Suprapubic skin (tissue), 4 donors: Measurements from ENCODE around the gene CMSS1. TPM values are rescaled to one million over a fixed set of nuclear protein-coding genes. Genes with fewer than 3 reads are reported as not detected.

Source experiments
- DNase-seq, 2 donors: peaks; one replicate each; pipeline ENCODE4 v3.0.0-alpha.2; 2019; ENCODE audit warnings: low spot score in 2 of 2
- H3K27ac ChIP-seq: fragments of 200-600 bp; sonication (generic); one replicate; pipeline ENCODE4 v1.5.1; 2019
- H3K27me3 ChIP-seq: fragments of 200-600 bp; sonication (generic); one replicate; pipeline ENCODE4 v1.5.1; 2019
- H3K36me3 ChIP-seq: fragments of 200-600 bp; sonication (generic); one replicate; pipeline ENCODE4 v1.5.1; 2019
- H3K4me1 ChIP-seq: fragments of 200-600 bp; sonication (generic); one replicate; pipeline ENCODE4 v1.5.1; 2019
- H3K4me3 ChIP-seq: fragments of 200-600 bp; sonication (generic); one replicate; pipeline ENCODE4 v1.5.1; 2019; ENCODE audit warnings: mild to moderate bottlenecking
- H3K9me3 ChIP-seq: fragments of 200-600 bp; sonication (generic); one replicate; pipeline ENCODE4 v1.5.1; 2019
- CTCF ChIP-seq, 2 donors: fragments of 200-600 bp in 1 of 2; fragments of 450-650 bp in 1 of 2; sonication (generic) in 1 of 2; IDR thresholded peaks; one replicate each; pipeline ENCODE4 v1.5.1; 2016 to 2019; ENCODE audit warnings: antibody characterized with exemption in 2 of 2, mild to moderate bottlenecking in 1 of 2, moderate library complexity in 1 of 2
- EP300 ChIP-seq: sonication (generic); formaldehyde crosslinking; IDR thresholded peaks from one replicate; pipeline ENCODE4 v1.6.1; 2017; ENCODE audit warnings: antibody characterized with exemption
- POLR2A ChIP-seq, 2 donors: fragments of 450-650 bp; IDR thresholded peaks; one replicate each; pipeline ENCODE4 v1.6.1; 2017; ENCODE audit warnings: antibody characterized with exemption in 2 of 2, mild to moderate bottlenecking in 2 of 2, moderate library complexity in 2 of 2
- POLR2AphosphoS5 ChIP-seq, 3 donors: sonication (generic); formaldehyde crosslinking; IDR thresholded peaks; one replicate each; pipeline ENCODE4 v1.6.1; 2017; ENCODE audit warnings: antibody characterized with exemption in 3 of 3
- WGBS: methylation state at CpG from one replicate; pipeline ENCODE4 v1.1.5; 2018; 5-methylcytosine and 5-hydroxymethylcytosine counted together
- total RNA-seq, 4 donors: library from RNA; depleted of rRNA; stranded (reverse); fragments of >200 nt; gene quantifications; one replicate each; pipeline ENCODE4 v1.1.0, GENCODE V29; 2016

Gene CMSS1
- total RNA-seq, 4 donors from 2014 or later: 13.2 to 17.1 (median 13.5) TPM

GRCh38 chr3:99870712-99871111, 53.0 kb downstream of the CMSS1 start:
- TF ChIP-seq POLR2A (IDR thresholded peaks at IDR 0.05) (no peak), POLR2AphosphoS5 (IDR thresholded peaks at IDR 0.05) (no peak), CTCF (IDR thresholded peaks at IDR 0.05) (no peak), EP300 (no peak)
- H3K4me1 ChIP-seq: peaks cover 63% of the 10 kb centered on the region
- 91% methylated on average over 2 of the region's 2 CpGs for WGBS
- peak overlapping the region; percentile 26 for H3K27ac ChIP-seq
- no peak for DNase-seq
- no peaks in the 10 kb centered on the region for H3K36me3 ChIP-seq
- H3K27me3 ChIP-seq: no peaks in the 10 kb centered on the region
- no peak overlapping the region for H3K4me3 ChIP-seq
- H3K9me3 ChIP-seq: no peaks in the 10 kb centered on the region

GRCh38 chr3:99871231-99872045, 53.8 kb downstream of the CMSS1 start:
- Histone ChIP-seq H3K4me3 (no peak overlapping the region), H3K27me3 (no peaks in the 10 kb centered on the region), H3K27ac (no peak overlapping the region), H3K4me1 (peaks cover 58% of the 10 kb centered on the region), H3K36me3 (no peaks in the 10 kb centered on the region), H3K9me3 (no peaks in the 10 kb centered on the region)
- no peak for DNase-seq
- TF ChIP-seq EP300 (no peak), POLR2A (IDR thresholded peaks at IDR 0.05) (no peak), POLR2AphosphoS5 (IDR thresholded peaks at IDR 0.05) (no peak), CTCF (IDR thresholded peaks at IDR 0.05) (no peak)
- 79% methylated on average over 4 of the region's 4 CpGs for WGBS

- H3K4me1 ChIP-seq: peaks cover 61% of the 10 kb centered on the region
- TF ChIP-seq CTCF (IDR thresholded peaks at IDR 0.05) (no peak), POLR2A (IDR thresholded peaks at IDR 0.05) (no peak), POLR2AphosphoS5 (IDR thresholded peaks at IDR 0.05) (no peak), EP300 (no peak)
- H3K27ac ChIP-seq: no peak overlapping the region
- no peaks in the 10 kb centered on the region for H3K27me3 ChIP-seq
- DNase-seq: no peak
- peak overlapping the region; percentile 80 for H3K4me3 ChIP-seq
- H3K36me3 ChIP-seq: no peaks in the 10 kb centered on the region
- no peaks in the 10 kb centered on the region for H3K9me3 ChIP-seq
These were observed 55.2 kb downstream of the CMSS1 start for GRCh38 chr3:99872923-99873254.

GRCh38 chr3:99873269-99874102, 55.8 kb downstream of the CMSS1 start:
- H3K27me3 ChIP-seq: no peaks in the 10 kb centered on the region
- peak overlapping the region; percentile 80 for H3K4me3 ChIP-seq
- no peak overlapping the region for H3K27ac ChIP-seq
- no peaks in the 10 kb centered on the region for H3K9me3 ChIP-seq
- WGBS: 24% methylated on average over 2 of the region's 2 CpGs
- peaks cover 67% of the 10 kb centered on the region for H3K4me1 ChIP-seq
- no peaks in the 10 kb centered on the region for H3K36me3 ChIP-seq
- DNase-seq: no peak
- TF ChIP-seq EP300 (no peak), CTCF (IDR thresholded peaks at IDR 0.05) (no peak), POLR2AphosphoS5 (IDR thresholded peaks at IDR 0.05) (no peak), POLR2A (IDR thresholded peaks at IDR 0.05) (no peak)
